H9 (cell line): ENCODE results near the gene BACH2. TPM values are rescaled to one million over a fixed set of nuclear protein-coding genes. Genes with fewer than 3 reads are reported as not detected.

ENCODE experiments used
- DNase-seq: peaks from one replicate; pipeline ENCODE4 v3.0.0-alpha.2; 2017
- H2AFZ ChIP-seq: one replicate; pipeline ENCODE4 v1.6.1; 2013; ENCODE audit warnings: mild to moderate bottlenecking, low read length, control low read depth, moderate library complexity
- H2AK5ac ChIP-seq: 2 replicates; pipeline ENCODE4 v1.6.1; 2013; ENCODE audit warnings: low read length, control low read depth, mixed read lengths; ENCODE audit not compliant: insufficient read length
- H2BK120ac ChIP-seq: one replicate; pipeline ENCODE4 v1.6.1; 2013; ENCODE audit warnings: low read depth, mild to moderate bottlenecking, low read length, control low read depth, inconsistent platforms; ENCODE audit not compliant: poor library complexity, severe bottlenecking
- H2BK12ac ChIP-seq: 2 replicates; pipeline ENCODE4 v1.6.1; 2013; ENCODE audit warnings: low read length, control low read depth, mixed read lengths, low read depth; ENCODE audit not compliant: insufficient read length
- H2BK15ac ChIP-seq: 2 replicates; pipeline ENCODE4 v1.6.1; 2013; ENCODE audit warnings: low read depth, low read length, control low read depth
- H2BK20ac ChIP-seq: one replicate; pipeline ENCODE4 v1.6.1; 2013; ENCODE audit warnings: low read depth, mild to moderate bottlenecking, low read length, control low read depth, inconsistent platforms; ENCODE audit not compliant: poor library complexity, severe bottlenecking
- H2BK5ac ChIP-seq: 2 replicates; pipeline ENCODE4 v1.6.1; 2013; ENCODE audit warnings: low read length, control low read depth, mixed read lengths; ENCODE audit not compliant: insufficient read length
- H3K14ac ChIP-seq: 2 replicates; pipeline ENCODE4 v1.6.1; 2013; ENCODE audit warnings: low read length, control low read depth; ENCODE audit not compliant: insufficient read depth
- H3K18ac ChIP-seq: 2 replicates; pipeline ENCODE4 v1.6.1; 2013; ENCODE audit warnings: low read depth, mild to moderate bottlenecking, mixed read lengths, low read length, control low read depth; ENCODE audit not compliant: insufficient read length
- H3K23ac ChIP-seq: 2 replicates; pipeline ENCODE4 v1.6.1; 2013; ENCODE audit warnings: low read length, control low read depth, mixed read lengths, low read depth; ENCODE audit not compliant: insufficient read length
- H3K23me2 ChIP-seq: 2 replicates; pipeline ENCODE4 v1.6.1; 2013; ENCODE audit warnings: low read depth, mild to moderate bottlenecking, mixed read lengths, low read length, control low read depth; ENCODE audit not compliant: insufficient read length, poor library complexity, severe bottlenecking
- H3K27ac ChIP-seq: 2 replicates; pipeline ENCODE4 v1.5.1; 2013; ENCODE audit warnings: low read length, control low read depth, mixed read lengths, low read depth; ENCODE audit not compliant: insufficient read length
- H3K27me3 ChIP-seq: 2 replicates; pipeline ENCODE4 v1.6.1; 2013; ENCODE audit warnings: low read length, control low read depth, inconsistent platforms; ENCODE audit not compliant: insufficient read depth
- H3K4ac ChIP-seq: 2 replicates; pipeline ENCODE4 v1.6.1; 2013; ENCODE audit warnings: low read depth, mild to moderate bottlenecking, control low read depth, inconsistent platforms, low read length, moderate library complexity
- H3K4me1 ChIP-seq: 2 replicates; pipeline ENCODE4 v1.6.1; 2013; ENCODE audit warnings: low read length, control low read depth, inconsistent platforms; ENCODE audit not compliant: insufficient read depth
- H3K4me2 ChIP-seq: 2 replicates; pipeline ENCODE4 v1.6.1; 2013; ENCODE audit warnings: low read length, control low read depth, mixed read lengths; ENCODE audit not compliant: insufficient read length, insufficient read depth
- H3K56ac ChIP-seq: 2 replicates; pipeline ENCODE4 v1.6.1; 2013; ENCODE audit warnings: low read depth, mild to moderate bottlenecking, mixed read lengths, low read length, control low read depth; ENCODE audit not compliant: insufficient read length
- H3K79me1 ChIP-seq: 2 replicates; pipeline ENCODE4 v1.6.1; 2013; ENCODE audit warnings: low read depth, mild to moderate bottlenecking, moderate library complexity, low read length, control low read depth, inconsistent platforms; ENCODE audit not compliant: insufficient read depth, poor library complexity, severe bottlenecking
- H3K79me2 ChIP-seq: 2 replicates; pipeline ENCODE4 v1.6.1; 2013; ENCODE audit warnings: low read length, control low read depth, inconsistent platforms; ENCODE audit not compliant: insufficient read depth
- H3K9ac ChIP-seq: 2 replicates; pipeline ENCODE4 v1.6.1; 2013; ENCODE audit warnings: low read length, control low read depth, mixed read lengths; ENCODE audit not compliant: insufficient read length; ENCODE audit errors: extremely low read depth
- H3K9me3 ChIP-seq: one replicate; pipeline ENCODE4 v1.6.1; 2013; ENCODE audit warnings: low read depth, low read length, inconsistent platforms; ENCODE audit not compliant: control insufficient read depth
- H3T11ph ChIP-seq: one replicate; pipeline ENCODE4 v1.6.1; 2013; ENCODE audit warnings: mild to moderate bottlenecking, low read length, control low read depth, inconsistent platforms
- H4K20me1 ChIP-seq: one replicate; pipeline ENCODE4 v1.6.1; 2013; ENCODE audit not compliant: control insufficient read depth, insufficient read length, insufficient read depth
- H4K5ac ChIP-seq: 2 replicates; pipeline ENCODE4 v1.6.1; 2013; ENCODE audit warnings: low read depth, mild to moderate bottlenecking, mixed read lengths, low read length, control low read depth; ENCODE audit not compliant: insufficient read length
- H4K8ac ChIP-seq: replicated peaks from 2 replicates; pipeline ENCODE4 v1.6.1; 2013; ENCODE audit warnings: low read length, control low read depth, mixed read lengths, low read depth; ENCODE audit not compliant: insufficient read length
- H4K91ac ChIP-seq: 2 replicates; pipeline ENCODE4 v1.6.1; 2013; ENCODE audit warnings: low read depth, mild to moderate bottlenecking, moderate library complexity, mixed read lengths, low read length, control low read depth; ENCODE audit not compliant: insufficient read length
- H3K27ac Mint-ChIP-seq, 3 experiments: 2 replicates in 2 of 3; 3 replicates in 1 of 3; pipeline ENCODE4 v1.8.0; 2020 to 2021; ENCODE audit warnings: mixed read lengths in 3 of 3, mild to moderate bottlenecking in 1 of 3, moderate library complexity in 1 of 3
- H3K27me3 Mint-ChIP-seq: 2 replicates; pipeline ENCODE4 v1.8.0; 2021; ENCODE audit warnings: low read depth, mild to moderate bottlenecking, moderate library complexity, mixed read lengths
- H3K36me3 Mint-ChIP-seq, 3 experiments: 2 replicates in 2 of 3; 3 replicates in 1 of 3; pipeline ENCODE4 v1.8.0; 2020 to 2021; ENCODE audit warnings: low read depth in 3 of 3, mixed read lengths in 3 of 3; ENCODE audit not compliant: insufficient read depth in 1 of 3
- H3K4me1 Mint-ChIP-seq, 2 experiments: 2 replicates each; pipeline ENCODE4 v1.8.0; 2020; ENCODE audit warnings: mixed read lengths in 2 of 2
- H3K4me3 Mint-ChIP-seq, 2 experiments: 2 replicates in 1 of 2; 3 replicates in 1 of 2; pipeline ENCODE4 v1.8.0; 2020 to 2021; ENCODE audit warnings: mild to moderate bottlenecking in 2 of 2, mixed read lengths in 2 of 2, moderate library complexity in 1 of 2
- H3K9me3 Mint-ChIP-seq, 2 experiments: 2 replicates in 1 of 2; 3 replicates in 1 of 2; pipeline ENCODE4 v1.8.0; 2020; ENCODE audit warnings: mild to moderate bottlenecking in 2 of 2, mixed read lengths in 2 of 2, moderate library complexity in 1 of 2
- CTCF ChIP-seq: fragments of 200-600 bp; sonication (generic); conservative IDR thresholded peaks from 3 replicates; pipeline ENCODE4 v1.8.0; 2021; ENCODE audit warnings: antibody characterized with exemption, mild to moderate bottlenecking
- WGBS: extraction: QIAGEN DNeasy Blood & Tissue Kit; methylation state at CpG from one replicate; pipeline ENCODE4 v1.1.7; 2013; ENCODE audit warnings: missing lambda C conversion rate, low lambda C conversion rate, mixed read lengths; ENCODE audit not compliant: insufficient read length; ENCODE audit errors: extremely low coverage; 5-methylcytosine and 5-hydroxymethylcytosine counted together
- total RNA-seq: library from RNA; stranded (reverse); gene quantifications from 2 replicates; pipeline ENCODE4 v1.2.1, GENCODE V29; 2021

The BACH2 gene
- total RNA-seq, 1 experiment from 2014 or later = 2.0 TPM

GRCh38 chr6:90065173-90065572 lies 231.5 kb downstream of the BACH2 start:
- Histone ChIP-seq H2BK20ac (no peak overlapping the region), H2AK5ac (no peak overlapping the region), H3K79me2 (no peaks in the 10 kb centered on the region), H3K9me3 (no peaks in the 10 kb centered on the region), H3T11ph (no peak overlapping the region), H3K23ac (no peak overlapping the region), H3K27ac (no peak overlapping the region), H4K91ac (no peak overlapping the region), H2BK5ac (no peak overlapping the region), H2BK12ac (no peak overlapping the region), H3K4ac (no peak overlapping the region), H3K4me1 (peaks cover 3% of the 10 kb centered on the region; the same call in 1 of the 2 replicates), H3K14ac (no peak overlapping the region), H3K27me3 (no peaks in the 10 kb centered on the region), H3K23me2 (no peaks in the 10 kb centered on the region), H3K18ac (no peak overlapping the region), H3K56ac (no peak overlapping the region), H2AFZ (no peak overlapping the region), H2BK120ac (no peak overlapping the region), H3K9ac (no peak overlapping the region), H4K20me1 (no peaks in the 10 kb centered on the region), H3K79me1 (no peaks in the 10 kb centered on the region), H4K5ac (no peak overlapping the region), H2BK15ac (no peak overlapping the region), H3K4me2 (no peak overlapping the region), H4K8ac (no peak overlapping the region)
- peaks cover 6 to 14% of the 10 kb centered on the region in 2 experiments; a peak in 3 of 4 replicates for H3K4me1 Mint-ChIP-seq
- no peak overlapping the region for H3K4me3 Mint-ChIP-seq
- H3K36me3 Mint-ChIP-seq = 0 out of 7 replicates have a peak, but pooled peaks cover 0 to 1% (median 0%) of the 10 kb centered on the region in 3 experiments
- no CpG with 5 or more reads among the region's 2 CpGs for WGBS
- H3K27me3 Mint-ChIP-seq = no peaks in the 10 kb centered on the region; the same call in 1 of the 2 replicates
- TF ChIP-seq CTCF = no peak
- DNase-seq = no peak
- H3K9me3 Mint-ChIP-seq = no peaks in the 10 kb centered on the region
- no peak overlapping the region for H3K27ac Mint-ChIP-seq
